ENCODE measurements around the gene AFAP1.

Gene AFAP1

GRCh38 chr4:7917669-7918068, 22.0 kb downstream of the AFAP1 start:
- WGBS (ENCODE audit: insufficient coverage), result 95% methylated on average over 5 of the region's 6 CpGs
- Histone ChIP-seq H3K4me1 (ENCODE audit: control extremely low read depth in 1 of 4, control insufficient read depth in 4 of 4, insufficient read depth in 4 of 4, low read length in 3 of 4) (no peaks in the 10 kb centered on the region), H3K9me3 (ENCODE audit: control extremely low read depth in 1 of 5, control insufficient read depth in 4 of 5, insufficient read depth in 2 of 5, low read depth in 1 of 5, low read length in 4 of 5) (no peaks in the 10 kb centered on the region), H3K27ac (ENCODE audit: insufficient read depth in 1 of 2, low read depth in 1 of 2, low read length in 2 of 2, poor library complexity in 1 of 2, severe bottlenecking in 2 of 2) (no peak overlapping the region), H3K4me3 (ENCODE audit: control insufficient read depth in 1 of 7, extremely low read depth in 1 of 7, insufficient read depth in 4 of 7, low read depth in 2 of 7, low read length in 6 of 7) (no peak overlapping the region), H3K27me3 (replicated peaks in 2 of 5; ENCODE audit: control insufficient read depth in 4 of 5, insufficient read depth in 5 of 5, low read length in 4 of 5) (peaks cover 3 to 24% (median 6%) of the 10 kb centered on the region in 5 experiments), H3K36me3 (ENCODE audit: control insufficient read depth in 4 of 4, insufficient read depth in 4 of 4, low read length in 3 of 4) (no peaks in the 10 kb centered on the region)
- CTCF ChIA-PET, result no interaction called here
- POLR2A ChIA-PET, result no interaction called here
- no peak for DNase-seq

GRCh38 chr4:7915875-7916242, 23.8 kb downstream of the AFAP1 start:
- WGBS (ENCODE audit: insufficient coverage), result 71% methylated on average over 5 of the region's 6 CpGs
- peaks cover 3 to 42% (median 12%) of the 10 kb centered on the region in 5 experiments for H3K27me3 ChIP-seq (replicated peaks in 2 of 5; ENCODE audit: control insufficient read depth in 4 of 5, insufficient read depth in 5 of 5, low read length in 4 of 5)
- CTCF ChIA-PET, result interaction anchor here (0.8 kb wide), 1 partner anchor 73 kb away, joined by 3 read pairs; no protein-coding TSS in a partner anchor
- no peaks in the 10 kb centered on the region for H3K36me3 ChIP-seq (ENCODE audit: control insufficient read depth in 4 of 4, insufficient read depth in 4 of 4, low read length in 3 of 4)
- no peak overlapping the region for H3K4me3 ChIP-seq (ENCODE audit: control insufficient read depth in 1 of 7, extremely low read depth in 1 of 7, insufficient read depth in 4 of 7, low read depth in 2 of 7, low read length in 6 of 7)
- no peak for DNase-seq
- H3K4me1 ChIP-seq (ENCODE audit: control extremely low read depth in 1 of 4, control insufficient read depth in 4 of 4, insufficient read depth in 4 of 4, low read length in 3 of 4), result no peaks in the 10 kb centered on the region
- no peaks in the 10 kb centered on the region for H3K9me3 ChIP-seq (ENCODE audit: control extremely low read depth in 1 of 5, control insufficient read depth in 4 of 5, insufficient read depth in 2 of 5, low read depth in 1 of 5, low read length in 4 of 5)
- H3K27ac ChIP-seq (ENCODE audit: insufficient read depth in 1 of 2, low read depth in 1 of 2, low read length in 2 of 2, poor library complexity in 1 of 2, severe bottlenecking in 2 of 2), result no peak overlapping the region
- POLR2A ChIA-PET, result interaction anchor here (0.6 kb wide), 1 partner anchor 88 kb away, joined by 4 read pairs; no protein-coding TSS in a partner anchor

GRCh38 chr4:7912826-7913225, 26.8 kb downstream of the AFAP1 start:
- CTCF ChIA-PET, result no interaction called here
- no peak for DNase-seq
- no peak overlapping the region for H3K4me3 ChIP-seq (ENCODE audit: control insufficient read depth in 1 of 7, extremely low read depth in 1 of 7, insufficient read depth in 4 of 7, low read depth in 2 of 7, low read length in 6 of 7)
- no peaks in the 10 kb centered on the region for H3K9me3 ChIP-seq (ENCODE audit: control extremely low read depth in 1 of 5, control insufficient read depth in 4 of 5, insufficient read depth in 2 of 5, low read depth in 1 of 5, low read length in 4 of 5)
- no peaks in the 10 kb centered on the region for H3K36me3 ChIP-seq (ENCODE audit: control insufficient read depth in 4 of 4, insufficient read depth in 4 of 4, low read length in 3 of 4)
- H3K27ac ChIP-seq (ENCODE audit: insufficient read depth in 1 of 2, low read depth in 1 of 2, low read length in 2 of 2, poor library complexity in 1 of 2, severe bottlenecking in 2 of 2), result no peak overlapping the region
- POLR2A ChIA-PET, result interaction anchor here (0.6 kb wide), 1 partner anchor 1040 kb away, joined by 4 read pairs; no protein-coding TSS in a partner anchor
- peaks cover 5 to 69% (median 21%) of the 10 kb centered on the region in 5 experiments for H3K27me3 ChIP-seq (replicated peaks in 2 of 5; ENCODE audit: control insufficient read depth in 4 of 5, insufficient read depth in 5 of 5, low read length in 4 of 5)
- H3K4me1 ChIP-seq (ENCODE audit: control extremely low read depth in 1 of 4, control insufficient read depth in 4 of 4, insufficient read depth in 4 of 4, low read length in 3 of 4), result no peaks in the 10 kb centered on the region
- no CpG with 5 or more reads among the region's 1 CpG for WGBS (ENCODE audit: insufficient coverage)

- no peaks in the 10 kb centered on the region for H3K4me1 ChIP-seq (ENCODE audit: control extremely low read depth in 1 of 4, control insufficient read depth in 4 of 4, insufficient read depth in 4 of 4, low read length in 3 of 4)
- H3K36me3 ChIP-seq (ENCODE audit: control insufficient read depth in 4 of 4, insufficient read depth in 4 of 4, low read length in 3 of 4), result no peaks in the 10 kb centered on the region
- no peaks in the 10 kb centered on the region for H3K9me3 ChIP-seq (ENCODE audit: control extremely low read depth in 1 of 5, control insufficient read depth in 4 of 5, insufficient read depth in 2 of 5, low read depth in 1 of 5, low read length in 4 of 5)
- CTCF ChIA-PET, result interaction anchor here (0.6 kb wide), 1 partner anchor 116 kb away, joined by 3 read pairs; no protein-coding TSS in a partner anchor
- H3K4me3 ChIP-seq (ENCODE audit: control insufficient read depth in 1 of 7, extremely low read depth in 1 of 7, insufficient read depth in 4 of 7, low read depth in 2 of 7, low read length in 6 of 7), result no peak overlapping the region
- H3K27me3 ChIP-seq (replicated peaks in 2 of 5; ENCODE audit: control insufficient read depth in 4 of 5, insufficient read depth in 5 of 5, low read length in 4 of 5), result peaks cover 5 to 76% (median 23%) of the 10 kb centered on the region in 5 experiments
- 74% methylated on average over 16 of the region's 16 CpGs for WGBS (ENCODE audit: insufficient coverage)
- no peak for DNase-seq
- POLR2A ChIA-PET, result interaction anchor here (0.6 kb wide), 1 partner anchor 794 kb away, joined by 3 read pairs; no protein-coding TSS in a partner anchor
- no peak overlapping the region for H3K27ac ChIP-seq (ENCODE audit: insufficient read depth in 1 of 2, low read depth in 1 of 2, low read length in 2 of 2, poor library complexity in 1 of 2, severe bottlenecking in 2 of 2)
Measured at GRCh38 chr4:7910952-7911578, 28.6 kb downstream of the AFAP1 start.

GRCh38 chr4:7910263-7910896, 29.3 kb downstream of the AFAP1 start:
- Histone ChIP-seq H3K36me3 (ENCODE audit: control insufficient read depth in 4 of 4, insufficient read depth in 4 of 4, low read length in 3 of 4) (no peaks in the 10 kb centered on the region), H3K4me3 (ENCODE audit: control insufficient read depth in 1 of 7, extremely low read depth in 1 of 7, insufficient read depth in 4 of 7, low read depth in 2 of 7, low read length in 6 of 7) (no peak overlapping the region), H3K27me3 (replicated peaks in 2 of 5; ENCODE audit: control insufficient read depth in 4 of 5, insufficient read depth in 5 of 5, low read length in 4 of 5) (peaks cover 5 to 76% (median 25%) of the 10 kb centered on the region in 5 experiments), H3K27ac (ENCODE audit: insufficient read depth in 1 of 2, low read depth in 1 of 2, low read length in 2 of 2, poor library complexity in 1 of 2, severe bottlenecking in 2 of 2) (no peak overlapping the region), H3K4me1 (ENCODE audit: control extremely low read depth in 1 of 4, control insufficient read depth in 4 of 4, insufficient read depth in 4 of 4, low read length in 3 of 4) (no peaks in the 10 kb centered on the region), H3K9me3 (ENCODE audit: control extremely low read depth in 1 of 5, control insufficient read depth in 4 of 5, insufficient read depth in 2 of 5, low read depth in 1 of 5, low read length in 4 of 5) (no peaks in the 10 kb centered on the region)
- ChIA-PET POLR2A (no interaction called here), CTCF (no interaction called here)
- 90% methylated on average over 15 of the region's 16 CpGs for WGBS (ENCODE audit: insufficient coverage)
- DNase-seq, result no peak

- H3K4me3 ChIP-seq (ENCODE audit: control insufficient read depth in 1 of 7, extremely low read depth in 1 of 7, insufficient read depth in 4 of 7, low read depth in 2 of 7, low read length in 6 of 7), result no peak overlapping the region
Measured at GRCh38 chr4:7909463-7910262, 30.0 kb downstream of the AFAP1 start.

More at GRCh38 chr4:7909463-7910262, 30.0 kb downstream of the AFAP1 start:
- CTCF ChIA-PET, result interaction anchor here (1.5 to 1.6 kb wide), 2 partner anchors 31 to 105 kb away, joined by 4 read pairs; no protein-coding TSS in a partner anchor
- no peaks in the 10 kb centered on the region for H3K4me1 ChIP-seq (ENCODE audit: control extremely low read depth in 1 of 4, control insufficient read depth in 4 of 4, insufficient read depth in 4 of 4, low read length in 3 of 4)
- POLR2A ChIA-PET, result no interaction called here
- no peaks in the 10 kb centered on the region for H3K9me3 ChIP-seq (ENCODE audit: control extremely low read depth in 1 of 5, control insufficient read depth in 4 of 5, insufficient read depth in 2 of 5, low read depth in 1 of 5, low read length in 4 of 5)
- 80% methylated on average over 10 of the region's 12 CpGs for WGBS (ENCODE audit: insufficient coverage)
- H3K27me3 ChIP-seq (replicated peaks in 2 of 5; ENCODE audit: control insufficient read depth in 4 of 5, insufficient read depth in 5 of 5, low read length in 4 of 5), result peaks cover 5 to 80% (median 25%) of the 10 kb centered on the region in 5 experiments
- DNase-seq, result no peak
- no peak overlapping the region for H3K27ac ChIP-seq (ENCODE audit: insufficient read depth in 1 of 2, low read depth in 1 of 2, low read length in 2 of 2, poor library complexity in 1 of 2, severe bottlenecking in 2 of 2)
- H3K36me3 ChIP-seq (ENCODE audit: control insufficient read depth in 4 of 4, insufficient read depth in 4 of 4, low read length in 3 of 4), result no peaks in the 10 kb centered on the region
